GM12878 (cell line): ENCODE data around the gene PDZRN4. TPM values are rescaled to one million over a fixed set of nuclear protein-coding genes. Genes with fewer than 3 reads are reported as not detected.

ENCODE experiments used
- ATAC-seq: fragments of 200-7000 bp; cut with Tn5 transposase; 3 replicates; pipeline ENCODE4 v1.9.1; 2020; ENCODE audit warnings: mild to moderate bottlenecking, moderate library complexity
- BruUV-seq: library from RNA; stranded (reverse); fragments of 400-500 nt; replicated peaks from 2 replicates; lab custom pipeline; 2021; lab: Mats Ljungman, UMichigan
- CTCF ChIA-PET: fragments of 300-600 bp; sonication (Branson Sonifier 250); formaldehyde crosslinking; extraction: SDS; loops from one replicate; lab custom pipeline; 2021; ENCODE audit warnings: inconsistent platforms; lab: Yijun Ruan, JAX
- POLR2A ChIA-PET: fragments of 350-600 bp; formaldehyde crosslinking; extraction: SDS; loops from one replicate; lab custom pipeline; 2021; ENCODE audit warnings: inconsistent platforms; lab: Charles Lee
- RAD21 ChIA-PET: fragments of 300-600 bp; sonication (Branson Sonifier 250); formaldehyde crosslinking; loops from one replicate; lab custom pipeline; 2023; ENCODE audit warnings: antibody characterized with exemption; ENCODE audit not compliant: unreplicated experiment; lab: Charles Lee
- SMC1A ChIA-PET: fragments of 300-600 bp; sonication (Branson Sonifier 250); formaldehyde crosslinking; loops from one replicate; lab custom pipeline; 2023; ENCODE audit not compliant: unreplicated experiment, uncharacterized antibody; lab: Charles Lee
- DNase-seq: peaks from one replicate; pipeline ENCODE4 v3.0.0-alpha.2; 2011; ENCODE audit warnings: low read depth, low spot score
- FAIRE-seq: peaks from 3 replicates; lab custom pipeline; 2011; peaks lifted over from hg19 to GRCh38; lab: Jason Lieb, UNC
- H2AFZ ChIP-seq: 2 replicates; pipeline ENCODE4 v1.6.0; 2011; ENCODE audit warnings: low read depth, low read length, control low read depth; ENCODE audit not compliant: control insufficient read depth
- H3K27ac ChIP-seq: 2 replicates; pipeline ENCODE4 v1.5.1; 2011; ENCODE audit warnings: control low read depth; ENCODE audit not compliant: control insufficient read depth, insufficient read depth
- H3K27me3 ChIP-seq, 2 experiments: replicated peaks in 1 of 2; 2 replicates each; pipeline versions ENCODE4 v1.6.0 to v1.6.1; 2011; ENCODE audit warnings: low read length in 1 of 2; ENCODE audit not compliant: control insufficient read depth in 2 of 2, insufficient read depth in 2 of 2
- H3K36me3 ChIP-seq, 2 experiments: 2 replicates each; pipeline ENCODE4 v1.5.1; 2011; ENCODE audit warnings: low read length in 1 of 2; ENCODE audit not compliant: control insufficient read depth in 2 of 2, insufficient read depth in 2 of 2
- H3K4me1 ChIP-seq: 2 replicates; pipeline ENCODE4 v1.6.1; 2011; ENCODE audit warnings: mild to moderate bottlenecking, low read length, moderate library complexity, mixed read lengths; ENCODE audit not compliant: control insufficient read depth, insufficient read depth
- H3K4me2 ChIP-seq: 2 replicates; pipeline ENCODE4 v1.6.0; 2011; ENCODE audit warnings: control low read depth; ENCODE audit not compliant: control insufficient read depth, insufficient read depth
- H3K4me3 ChIP-seq: fragments of 200-600 bp; sonication (generic); 2 replicates; pipeline ENCODE4 v1.5.1; 2016
- H3K79me2 ChIP-seq: 2 replicates; pipeline ENCODE4 v1.6.0; 2011; ENCODE audit warnings: low read length; ENCODE audit not compliant: control insufficient read depth, insufficient read depth
- H3K9ac ChIP-seq: 2 replicates; pipeline ENCODE4 v1.8.0; 2011; ENCODE audit warnings: low read length, control low read depth, mixed read lengths; ENCODE audit not compliant: control insufficient read depth, insufficient read depth
- H3K9me3 ChIP-seq: replicated peaks from 3 replicates; pipeline ENCODE4 v1.5.1; 2011; ENCODE audit warnings: mild to moderate bottlenecking, low read length; ENCODE audit not compliant: control insufficient read depth, insufficient read depth
- H4K20me1 ChIP-seq: 2 replicates; pipeline ENCODE4 v1.6.0; 2011; ENCODE audit not compliant: control insufficient read depth, insufficient read depth
- BHLHE40 ChIP-seq, 2 experiments: fragments of 450-650 bp in 1 of 2; IDR thresholded peaks; 2 replicates each; pipeline ENCODE4 v1.6.1; 2011 to 2017; ENCODE audit warnings: low read depth in 2 of 2, borderline replicate concordance in 1 of 2, improper control_type of control experiment in 1 of 2, low read length in 1 of 2, mild to moderate bottlenecking in 1 of 2
- CREB1 ChIP-seq: IDR thresholded peaks from 2 replicates; pipeline ENCODE4 v1.6.1; 2012; ENCODE audit warnings: low read depth, mild to moderate bottlenecking, inconsistent platforms
- E4F1 ChIP-seq: fragments of 450-650 bp; IDR thresholded peaks from 2 replicates; pipeline ENCODE4 v1.6.1; 2018; ENCODE audit warnings: borderline replicate concordance, mild to moderate bottlenecking; ENCODE audit not compliant: partially characterized antibody
- KLF5 ChIP-seq: fragments of 450-650 bp; IDR thresholded peaks from 2 replicates; pipeline ENCODE4 v1.6.1; 2014; ENCODE audit warnings: mild to moderate bottlenecking; ENCODE audit not compliant: partially characterized antibody
- MLLT1 ChIP-seq: fragments of 450-650 bp; IDR thresholded peaks from 2 replicates; pipeline ENCODE4 v1.6.1; 2016; ENCODE audit warnings: mild to moderate bottlenecking
- PAX5 ChIP-seq: IDR thresholded peaks from 2 replicates; pipeline ENCODE4 v1.6.1; 2011; ENCODE audit warnings: low read depth, low read length, borderline replicate concordance
- POLR2A ChIP-seq: IDR thresholded peaks from 2 replicates; pipeline ENCODE4 v1.6.1; 2011; ENCODE audit warnings: low read depth, mild to moderate bottlenecking, low read length
- RUNX3 ChIP-seq: IDR thresholded peaks from 2 replicates; pipeline ENCODE4 v1.6.1; 2012; ENCODE audit warnings: low read length, inconsistent platforms
- TARDBP ChIP-seq: IDR thresholded peaks from 2 replicates; pipeline ENCODE4 v1.6.1; 2016; ENCODE audit warnings: borderline replicate concordance
- WGBS: methylation state at CpG from one replicate; pipeline ENCODE4 v1.1.6; 2016; ENCODE audit warnings: low lambda C conversion rate; ENCODE audit not compliant: insufficient replicate concordance, insufficient coverage; ENCODE audit errors: missing lambda C conversion rate; 5-methylcytosine and 5-hydroxymethylcytosine counted together
- in situ Hi-C: fragments of 300-500 bp; cut with MboI; formaldehyde crosslinking; loops from 9 replicates; pipeline ENCODE4 v1.14.3; 2018; ENCODE audit warnings: mixed read lengths
- intact Hi-C: fragments of 100-400 bp; cut with micrococcal nuclease; formaldehyde crosslinking; loops from one replicate; pipeline ENCODE4 v1.14.2; 2022; ENCODE audit not compliant: unreplicated experiment
- polyA plus RNA-seq, 11 experiments: library from polyadenylated mRNA; depleted of rRNA in 4 of 11; unstranded in 6 of 11; stranded (reverse) in 5 of 11; fragments of >200 nt; fragmentation: Nextera tagmentation in 4 of 11; fragmentation: Illumina TruSeq in 1 of 11; extraction: Ambion mirVana in 4 of 11; extraction: Trizol in 1 of 11; gene quantifications; 1 replicate in 1 of 11; 2 replicates in 10 of 11; pipeline versions ENCODE4 v1.2.1 to v1.2.3, GENCODE V29; 2011 to 2016; ENCODE audit warnings: inconsistent platforms in 2 of 11, missing spikeins in 2 of 11, low read depth in 1 of 11
- total RNA-seq, 4 experiments: library from RNA; depleted of rRNA in 3 of 4; stranded (reverse); fragments of >200 nt in 3 of 4; fragmentation: Illumina TruSeq in 1 of 4; extraction: Trizol in 1 of 4; gene quantifications; 2 replicates each; pipeline versions ENCODE4 v1.2.1 to v1.2.3, GENCODE V29; 2013 to 2021

PDZRN4 gene
- total and polyA plus RNA-seq, 10 of the 15 experiments (the other 5 are each of a cell fraction or from before 2014, with no cell fraction given), result 0.03 TPM; not detected in 9

GRCh38 chr12:41167701-41168100 is 20.4 kb upstream of the PDZRN4 start:
- SMC1A ChIA-PET, result no interaction called here
- CTCF ChIA-PET, result no interaction called here
- TF ChIP-seq POLR2A (no peak), PAX5 (no peak), E4F1 (no peak), RUNX3 (no peak), BHLHE40 (IDR thresholded peaks at IDR 0.05; ENCODE audit: borderline replicate concordance in 1 of 2, low read depth in 2 of 2, low read length in 1 of 2) (no peak), CREB1 (no peak), KLF5 (no peak), MLLT1 (no peak), TARDBP (no peak)

More at GRCh38 chr12:41167701-41168100, 20.4 kb upstream of the PDZRN4 start:
- H3K27me3 ChIP-seq, result no peaks in the 10 kb centered on the region
- ChIA-PET RAD21 (no interaction called here), POLR2A (no interaction called here)
- H3K4me1 ChIP-seq, result no peaks in the 10 kb centered on the region
- WGBS, result 0% methylated on average over 1 of the region's 1 CpG
- H3K36me3 ChIP-seq, result no peaks in the 10 kb centered on the region
- no peak overlapping the region for H2AFZ ChIP-seq
- no peak for DNase-seq
- H4K20me1 ChIP-seq, result no peaks in the 10 kb centered on the region
- no peak overlapping the region for H3K27ac ChIP-seq
- H3K79me2 ChIP-seq, result no peaks in the 10 kb centered on the region
- in situ Hi-C loops, result no loop called here
- H3K4me3 ChIP-seq, result no peak overlapping the region
- no peaks in the 10 kb centered on the region for H3K9me3 ChIP-seq
- no peak overlapping the region for H3K4me2 ChIP-seq
- H3K9ac ChIP-seq, result no peak overlapping the region
- no peak for FAIRE-seq
- no peak for ATAC-seq
- no TSS peak for BruUV-seq
- intact Hi-C loops, result no loop called here
